ENCODE data around the gene ZNF281. TPM values are rescaled to one million over a fixed set of nuclear protein-coding genes. Genes with fewer than 3 reads are reported as not detected.

The ZNF281 gene
- total and polyA plus RNA-seq, 2 of the 4 experiments (the other 2 are of a cell fraction): 7.0 to 37.5 TPM

DNA sequence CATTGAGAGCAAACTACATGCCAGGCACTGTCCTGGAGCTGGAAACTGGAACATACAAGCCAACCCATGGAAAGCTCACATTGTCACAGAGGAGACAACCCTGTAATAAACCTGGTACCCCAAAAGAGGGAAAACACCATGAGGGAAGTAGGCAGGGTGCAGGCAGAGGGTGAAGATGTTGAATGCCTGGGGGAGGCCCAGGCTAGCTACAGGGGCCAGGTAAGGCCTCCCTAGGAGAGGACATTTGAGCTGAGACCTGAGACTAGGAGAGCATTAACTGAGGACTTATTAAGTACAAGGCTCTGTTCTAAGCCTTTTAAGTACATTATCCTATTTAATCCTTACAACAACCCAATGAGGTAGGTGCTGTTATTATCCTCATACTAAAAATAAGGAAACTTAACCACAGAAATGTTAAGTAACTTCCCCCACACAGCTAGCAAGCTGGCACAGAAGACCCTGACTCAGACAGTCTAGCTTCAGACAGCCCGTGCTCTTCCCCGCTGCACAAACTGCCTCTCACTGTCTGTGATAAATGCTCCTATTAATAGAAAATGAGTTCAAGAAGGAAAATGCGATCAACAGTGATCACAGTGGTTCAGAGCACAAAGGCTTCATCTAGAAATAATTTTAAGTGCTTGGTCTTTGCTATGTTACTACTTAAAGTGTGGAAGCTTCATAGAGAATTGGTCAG lies 41.8 kb downstream of the ZNF281 start (continued):
- TF ChIP-seq CTCF (conservative IDR thresholded peaks at IDR 0.05; ENCODE audit: low read depth, low read length): no peak
- no peak for TF ChIP-seq RFX5 (IDR thresholded peaks at IDR 0.05; ENCODE audit: low read depth, low read length)
